ENCODE measurements around the gene TMEM260. TPM values are rescaled to one million over a fixed set of nuclear protein-coding genes. Genes with fewer than 3 reads are reported as not detected.

TMEM260 gene
- total RNA-seq, result 14.2 and 17.2 TPM in 2 replicates

DNA sequence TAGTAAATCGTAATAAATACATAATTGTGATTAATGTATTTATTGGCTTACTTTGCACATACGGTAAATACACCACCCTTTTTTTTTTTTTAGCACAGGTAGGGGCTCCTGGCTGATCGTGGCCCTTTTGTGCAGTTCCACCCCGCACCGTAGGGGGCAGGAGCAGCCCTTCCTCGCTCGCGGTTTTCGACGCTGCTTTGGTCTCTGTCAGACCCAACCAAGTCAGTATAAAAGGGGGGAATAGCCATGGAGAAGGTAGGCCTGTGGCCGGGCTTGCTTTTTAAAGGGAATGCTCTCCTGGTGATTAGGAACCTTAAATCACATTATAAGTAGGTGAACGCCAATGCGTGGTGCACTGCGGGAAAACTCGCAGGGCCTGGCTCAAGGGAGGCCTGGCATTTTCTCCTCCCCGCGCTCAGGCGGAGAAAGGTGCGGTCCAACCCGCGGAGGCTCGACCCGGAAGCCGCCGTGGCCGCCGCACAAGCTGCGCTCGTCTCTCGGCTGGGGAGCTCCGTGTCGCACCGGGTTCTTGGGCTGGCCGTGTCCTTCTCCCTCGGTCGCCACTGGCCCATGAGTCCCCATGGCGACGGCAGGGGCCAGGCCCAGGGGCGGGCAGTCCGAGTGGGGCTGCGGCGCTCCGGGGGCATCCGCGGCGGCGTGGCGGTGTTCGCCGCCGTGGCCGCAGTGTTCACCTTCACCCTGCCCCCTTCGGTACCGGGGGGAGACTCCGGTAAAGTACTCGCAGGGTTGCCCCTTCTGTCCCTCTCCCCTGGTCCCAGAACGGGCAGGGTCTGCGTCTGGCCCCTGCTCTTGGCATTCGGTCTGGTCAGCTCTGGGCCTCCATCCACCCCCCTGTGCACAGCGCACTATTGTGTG, at the start of gene TMEM260:
Gene TMEM260 (plus strand): TSS at position 454 of the 876 bp plus-strand sequence. CDS start 117 bp downstream, at position 571.
- intact Hi-C loops (cut with micrococcal nuclease), result loop anchor here (1.0 to 10.0 kb wide), 5 partner anchors 481 to 997 kb away; partner anchors contain the start of genes AP5M1, EXOC5, KTN1 and NAA30
- H3K4me3 Mint-ChIP-seq, result peak within 1 kb of the TSS; percentile 91
- peak; percentile 84 for DNase-seq (ENCODE audit: low spot score)
- peaks cover 32% of the 10 kb centered on the region for H3K4me1 Mint-ChIP-seq (ENCODE audit: low read depth)
- H3K36me3 Mint-ChIP-seq (ENCODE audit: low read depth), result peaks cover 2% of the 10 kb centered on the region
- H3K27ac Mint-ChIP-seq, result peak within 1 kb of the TSS; percentile 91
- no peaks in the 10 kb centered on the region for H3K9me3 Mint-ChIP-seq
- peaks cover under 1% of the 10 kb centered on the region for H3K27me3 Mint-ChIP-seq (ENCODE audit: insufficient read depth)

DNA sequence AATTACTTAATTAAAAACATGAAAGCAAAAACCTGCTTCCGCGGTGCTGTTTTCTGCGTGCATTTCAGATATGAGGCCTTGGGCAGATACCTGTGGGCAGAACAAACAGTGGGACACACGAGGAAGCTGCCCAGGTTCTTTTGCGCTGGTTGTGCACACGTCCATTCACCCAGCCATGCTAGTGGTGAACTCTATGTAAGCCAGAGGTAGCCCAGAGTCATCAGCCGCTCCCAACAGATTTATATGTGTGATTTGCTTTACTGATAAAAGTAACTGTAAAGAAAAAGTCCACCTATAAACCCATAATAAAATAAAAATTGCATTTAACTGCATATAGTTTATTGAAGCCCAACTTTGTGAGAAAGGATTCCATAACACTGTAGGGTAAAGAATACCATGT, 47.1 kb upstream of the TMEM260 start:
- DNase-seq (ENCODE audit: low spot score), result no peak
- H3K4me1 Mint-ChIP-seq (ENCODE audit: low read depth), result no peaks in the 10 kb centered on the region
- intact Hi-C loops (cut with micrococcal nuclease), result no loop called here
- H3K27me3 Mint-ChIP-seq (ENCODE audit: insufficient read depth), result peaks cover 6% of the 10 kb centered on the region
- H3K9me3 Mint-ChIP-seq, result no peaks in the 10 kb centered on the region
- H3K4me3 Mint-ChIP-seq, result no peak overlapping the region
- no peaks in the 10 kb centered on the region for H3K36me3 Mint-ChIP-seq (ENCODE audit: low read depth)
- H3K27ac Mint-ChIP-seq, result no peak overlapping the region

GRCh38 chr14:56534656-56535055, 44.9 kb upstream of the TMEM260 start:
- H3K36me3 Mint-ChIP-seq (ENCODE audit: low read depth), result no peaks in the 10 kb centered on the region
- H3K9me3 Mint-ChIP-seq, result no peaks in the 10 kb centered on the region
- intact Hi-C loops (cut with micrococcal nuclease), result no loop called here
- peaks cover 6% of the 10 kb centered on the region for H3K27me3 Mint-ChIP-seq (ENCODE audit: insufficient read depth)
- no peaks in the 10 kb centered on the region for H3K4me1 Mint-ChIP-seq (ENCODE audit: low read depth)
- H3K27ac Mint-ChIP-seq, result no peak overlapping the region
- no peak for DNase-seq (ENCODE audit: low spot score)
- no peak overlapping the region for H3K4me3 Mint-ChIP-seq

DNA sequence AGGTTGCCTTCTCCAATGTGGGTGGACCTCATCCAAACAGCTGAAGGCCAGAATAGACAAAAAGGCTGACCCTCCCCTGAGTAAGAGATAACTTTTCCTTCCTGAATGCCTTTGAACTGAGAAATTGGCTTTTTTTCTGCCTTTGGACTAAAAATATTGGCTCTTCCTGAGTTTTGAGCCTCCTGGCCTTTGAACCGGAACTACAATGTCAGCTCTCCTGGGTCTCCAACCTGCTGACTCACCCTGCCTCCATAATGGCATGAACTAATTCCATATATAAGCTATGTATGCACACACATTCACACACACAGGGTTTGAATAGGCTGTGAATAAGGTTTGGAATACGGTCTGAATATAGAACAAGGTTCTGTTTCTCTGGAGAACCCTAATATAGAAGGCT, 39.7 kb upstream of the TMEM260 start:
- no peak overlapping the region for H3K4me3 Mint-ChIP-seq
- H3K27me3 Mint-ChIP-seq (ENCODE audit: insufficient read depth), result peaks cover 6% of the 10 kb centered on the region
- H3K9me3 Mint-ChIP-seq, result no peaks in the 10 kb centered on the region
- no peak for DNase-seq (ENCODE audit: low spot score)
- no peaks in the 10 kb centered on the region for H3K36me3 Mint-ChIP-seq (ENCODE audit: low read depth)
- intact Hi-C loops (cut with micrococcal nuclease), result no loop called here
- no peak overlapping the region for H3K27ac Mint-ChIP-seq
- H3K4me1 Mint-ChIP-seq (ENCODE audit: low read depth), result no peaks in the 10 kb centered on the region

DNA sequence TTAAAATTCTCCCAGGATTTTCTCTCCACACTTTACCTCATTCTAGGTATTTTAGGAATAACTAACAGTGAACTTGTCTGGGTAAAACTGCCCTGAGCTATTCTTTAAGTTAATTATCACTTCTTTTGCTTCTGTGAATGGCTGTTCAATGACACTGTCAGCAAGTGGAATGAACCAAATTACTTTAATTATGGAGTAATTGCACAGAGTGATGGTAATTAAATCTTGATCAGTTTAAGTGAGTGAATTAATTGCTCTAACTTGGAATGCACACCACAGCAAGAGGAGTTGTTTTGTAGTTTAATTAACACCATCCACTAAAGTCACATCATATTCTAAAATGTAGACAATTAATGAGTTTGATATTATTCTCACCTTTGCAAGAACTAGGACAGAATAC, 36.2 kb upstream of the TMEM260 start:
- Mint-ChIP-seq H3K27me3 (ENCODE audit: insufficient read depth) (peaks cover 4% of the 10 kb centered on the region), H3K9me3 (no peaks in the 10 kb centered on the region), H3K4me3 (no peak overlapping the region), H3K36me3 (ENCODE audit: low read depth) (no peaks in the 10 kb centered on the region), H3K27ac (no peak overlapping the region), H3K4me1 (ENCODE audit: low read depth) (no peaks in the 10 kb centered on the region)
- intact Hi-C loops (cut with micrococcal nuclease), result no loop called here
- DNase-seq (ENCODE audit: low spot score), result no peak

DNA sequence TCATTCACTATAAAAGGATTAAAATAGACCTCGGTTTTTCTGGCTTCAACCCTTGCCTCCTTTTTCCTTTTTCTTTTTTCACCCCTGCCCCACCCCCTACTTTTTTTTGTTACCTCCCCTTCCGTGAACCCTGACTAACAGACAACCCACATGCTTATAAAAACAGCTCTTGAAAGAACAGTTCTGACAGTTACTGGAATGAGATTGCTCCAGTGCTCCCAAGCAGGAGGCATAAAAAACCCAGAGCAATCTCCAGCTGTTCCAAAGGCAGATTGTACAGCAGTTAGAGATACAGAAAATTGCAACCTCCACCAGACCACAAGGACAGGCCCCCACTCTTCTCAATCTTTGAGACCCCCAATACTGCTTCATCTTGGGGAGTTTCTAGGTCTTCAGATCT, 29.9 kb upstream of the TMEM260 start:
- Mint-ChIP-seq H3K27ac (no peak overlapping the region), H3K9me3 (no peaks in the 10 kb centered on the region), H3K27me3 (ENCODE audit: insufficient read depth) (peaks cover 16% of the 10 kb centered on the region), H3K4me3 (no peak overlapping the region), H3K4me1 (ENCODE audit: low read depth) (no peaks in the 10 kb centered on the region), H3K36me3 (ENCODE audit: low read depth) (no peaks in the 10 kb centered on the region)
- intact Hi-C loops (cut with micrococcal nuclease), result no loop called here
- DNase-seq (ENCODE audit: low spot score), result no peak

DNA sequence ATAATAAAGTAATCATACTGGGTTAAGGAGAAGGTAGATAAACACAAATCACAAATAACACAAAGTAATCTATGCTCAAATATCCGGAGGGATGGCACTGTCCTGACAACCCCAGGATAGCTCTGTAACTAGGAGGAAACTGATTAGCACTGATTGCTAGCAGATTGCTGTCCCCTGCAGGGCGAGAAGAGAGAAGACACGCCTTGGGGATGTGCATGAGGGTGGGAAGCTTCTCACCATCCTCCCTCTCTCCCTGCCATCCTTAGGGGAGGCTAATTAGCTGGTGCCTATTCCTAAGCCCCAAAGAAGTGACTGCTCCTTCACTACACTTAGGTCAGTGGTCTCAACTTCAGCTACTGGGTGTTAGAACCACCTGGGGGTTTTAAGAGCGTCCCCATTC, 27.0 kb upstream of the TMEM260 start:
- no peak overlapping the region for H3K4me3 Mint-ChIP-seq
- no peaks in the 10 kb centered on the region for H3K4me1 Mint-ChIP-seq (ENCODE audit: low read depth)
- H3K9me3 Mint-ChIP-seq, result no peaks in the 10 kb centered on the region
- H3K36me3 Mint-ChIP-seq (ENCODE audit: low read depth), result no peaks in the 10 kb centered on the region
- peaks cover 21% of the 10 kb centered on the region for H3K27me3 Mint-ChIP-seq (ENCODE audit: insufficient read depth)
- DNase-seq (ENCODE audit: low spot score), result no peak
- H3K27ac Mint-ChIP-seq, result no peak overlapping the region
- intact Hi-C loops (cut with micrococcal nuclease), result no loop called here

DNA sequence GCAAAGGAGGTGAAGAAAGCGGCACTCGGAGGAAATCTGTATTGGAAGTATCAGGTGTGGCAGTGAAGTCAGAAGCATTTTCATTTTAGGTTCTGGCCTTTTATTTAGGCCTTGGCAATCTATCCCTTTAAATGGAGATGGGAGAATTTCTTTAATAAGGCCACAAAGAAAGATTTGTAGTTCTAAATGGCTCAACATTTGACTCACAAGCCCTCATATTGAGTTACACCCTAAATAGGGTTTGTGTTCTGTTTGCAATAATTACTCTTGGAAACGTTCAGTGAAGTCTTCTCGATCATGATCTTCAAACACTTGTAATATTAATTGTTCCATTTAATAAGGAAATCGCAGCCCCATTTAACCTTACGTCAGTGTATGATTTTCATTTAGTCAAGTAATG, 25.3 kb upstream of the TMEM260 start:
- no peak overlapping the region for H3K27ac Mint-ChIP-seq
- H3K36me3 Mint-ChIP-seq (ENCODE audit: low read depth), result no peaks in the 10 kb centered on the region
- no peaks in the 10 kb centered on the region for H3K4me1 Mint-ChIP-seq (ENCODE audit: low read depth)
- no peaks in the 10 kb centered on the region for H3K9me3 Mint-ChIP-seq
- DNase-seq (ENCODE audit: low spot score), result no peak
- peaks cover 23% of the 10 kb centered on the region for H3K27me3 Mint-ChIP-seq (ENCODE audit: insufficient read depth)
- no peak overlapping the region for H3K4me3 Mint-ChIP-seq
- intact Hi-C loops (cut with micrococcal nuclease), result no loop called here

DNA sequence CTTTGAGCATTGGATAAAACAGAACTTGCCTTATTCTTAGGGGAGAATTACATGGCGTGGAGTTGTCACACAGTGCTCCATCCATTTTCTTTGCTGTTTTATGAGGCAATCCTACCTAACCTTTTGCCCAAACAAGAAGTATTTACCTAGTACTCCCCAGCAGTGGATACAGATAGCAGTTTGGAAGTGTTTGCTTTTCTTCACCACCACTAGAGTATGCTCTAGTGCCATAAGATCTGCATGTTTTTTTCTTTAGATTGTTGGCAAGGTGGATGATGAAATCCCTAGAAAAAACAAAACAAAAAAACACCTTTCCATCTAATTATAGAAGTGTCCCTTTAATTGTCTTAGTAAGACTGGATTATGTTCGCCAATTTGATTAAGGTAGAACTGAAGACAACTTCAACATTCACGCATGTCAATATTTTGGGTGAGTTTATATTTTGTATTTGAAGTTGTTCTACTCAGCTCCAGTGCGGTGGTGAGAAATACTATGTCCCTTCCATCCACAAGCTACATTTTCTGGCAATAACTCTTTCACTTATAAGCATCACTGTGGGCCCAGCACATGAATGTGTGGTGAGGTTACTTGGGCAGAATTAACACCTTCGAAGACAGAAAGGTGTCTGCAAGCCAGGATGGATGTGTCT, 23.6 kb upstream of the TMEM260 start:
- H3K36me3 Mint-ChIP-seq (ENCODE audit: low read depth), result no peaks in the 10 kb centered on the region
- no peak overlapping the region for H3K27ac Mint-ChIP-seq
- peaks cover 15% of the 10 kb centered on the region for H3K27me3 Mint-ChIP-seq (ENCODE audit: insufficient read depth)
- DNase-seq (ENCODE audit: low spot score), result no peak
- H3K4me3 Mint-ChIP-seq, result no peak overlapping the region
- H3K9me3 Mint-ChIP-seq, result no peaks in the 10 kb centered on the region
- no peaks in the 10 kb centered on the region for H3K4me1 Mint-ChIP-seq (ENCODE audit: low read depth)
- intact Hi-C loops (cut with micrococcal nuclease), result loop anchor here (5.0 kb wide), 1 partner anchor 761 kb away; no protein-coding TSS in a partner anchor

DNA sequence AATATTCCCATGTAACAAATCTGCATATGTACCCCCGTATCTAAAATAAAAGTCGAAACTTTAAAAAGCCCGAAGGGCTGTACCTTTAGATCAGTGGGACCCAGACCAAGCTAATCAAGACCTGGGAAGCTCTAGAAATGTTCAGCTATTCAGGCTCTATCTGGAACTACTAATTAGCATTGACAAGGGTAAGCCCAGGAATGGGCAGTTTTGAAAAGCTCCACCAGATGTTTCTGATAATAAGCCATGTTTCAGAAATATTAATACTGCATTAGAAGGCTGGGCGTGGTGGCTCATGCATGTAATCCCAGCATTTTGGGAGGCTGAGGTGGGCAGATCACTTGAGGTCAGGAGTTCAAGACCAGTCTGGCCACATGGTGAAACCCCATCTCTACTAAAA, 20.4 kb upstream of the TMEM260 start:
- DNase-seq (ENCODE audit: low spot score), result no peak
- H3K36me3 Mint-ChIP-seq (ENCODE audit: low read depth), result no peaks in the 10 kb centered on the region
- intact Hi-C loops (cut with micrococcal nuclease), result loop anchor here (5.0 kb wide), 1 partner anchor 758 kb away; no protein-coding TSS in a partner anchor
- H3K4me3 Mint-ChIP-seq, result no peak overlapping the region
- H3K27ac Mint-ChIP-seq, result no peak overlapping the region
- H3K27me3 Mint-ChIP-seq (ENCODE audit: insufficient read depth), result peaks cover 10% of the 10 kb centered on the region
- H3K4me1 Mint-ChIP-seq (ENCODE audit: low read depth), result no peaks in the 10 kb centered on the region
- no peaks in the 10 kb centered on the region for H3K9me3 Mint-ChIP-seq

DNA sequence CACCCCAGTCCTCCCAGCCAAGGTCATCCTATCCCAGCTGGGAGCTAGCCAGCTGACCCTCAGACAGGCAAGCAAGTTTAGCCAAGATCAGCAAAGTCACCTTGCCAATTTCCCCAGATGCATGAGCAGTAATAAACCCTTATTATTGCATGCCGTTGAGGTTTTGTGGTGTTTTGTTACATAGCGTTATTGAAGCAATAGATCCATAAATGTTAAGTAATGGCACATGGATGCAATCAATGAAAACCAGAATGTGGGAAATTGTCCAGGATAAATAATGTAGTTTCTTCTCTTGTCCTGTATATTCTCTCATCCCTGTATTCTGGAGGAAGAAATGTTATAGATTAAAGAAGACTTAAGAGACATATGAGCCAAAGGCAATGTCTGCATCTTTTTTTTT, 18.0 kb upstream of the TMEM260 start:
- DNase-seq (ENCODE audit: low spot score), result no peak
- H3K27ac Mint-ChIP-seq, result no peak overlapping the region
- H3K36me3 Mint-ChIP-seq (ENCODE audit: low read depth), result no peaks in the 10 kb centered on the region
- no peaks in the 10 kb centered on the region for H3K9me3 Mint-ChIP-seq
- peaks cover 7% of the 10 kb centered on the region for H3K27me3 Mint-ChIP-seq (ENCODE audit: insufficient read depth)
- no peak overlapping the region for H3K4me3 Mint-ChIP-seq
- H3K4me1 Mint-ChIP-seq (ENCODE audit: low read depth), result no peaks in the 10 kb centered on the region
- intact Hi-C loops (cut with micrococcal nuclease), result no loop called here

DNA sequence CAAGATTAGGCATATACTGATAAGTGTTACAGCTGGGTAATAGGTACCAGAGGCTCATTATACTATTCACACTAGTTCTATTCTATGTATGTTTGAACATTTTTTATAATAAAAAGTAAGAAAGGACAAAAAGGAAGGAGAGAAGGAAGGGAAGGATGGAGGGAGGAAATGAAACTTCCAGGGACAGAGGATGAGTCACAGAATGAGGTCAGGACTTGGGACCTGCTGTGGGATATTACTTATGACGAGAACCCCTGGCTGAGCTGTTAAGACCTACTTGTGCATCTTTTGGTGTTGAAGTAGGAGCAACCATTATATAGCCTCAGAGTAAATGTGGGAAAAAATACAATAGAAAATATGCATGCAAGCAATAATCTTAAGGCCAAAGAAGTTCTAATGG, 16.7 kb upstream of the TMEM260 start:
- no peaks in the 10 kb centered on the region for H3K36me3 Mint-ChIP-seq (ENCODE audit: low read depth)
- no peak for DNase-seq (ENCODE audit: low spot score)
- H3K27me3 Mint-ChIP-seq (ENCODE audit: insufficient read depth), result peaks cover 4% of the 10 kb centered on the region
- H3K9me3 Mint-ChIP-seq, result no peaks in the 10 kb centered on the region
- H3K4me1 Mint-ChIP-seq (ENCODE audit: low read depth), result no peaks in the 10 kb centered on the region
- H3K27ac Mint-ChIP-seq, result no peak overlapping the region
- intact Hi-C loops (cut with micrococcal nuclease), result no loop called here
- H3K4me3 Mint-ChIP-seq, result no peak overlapping the region

DNA sequence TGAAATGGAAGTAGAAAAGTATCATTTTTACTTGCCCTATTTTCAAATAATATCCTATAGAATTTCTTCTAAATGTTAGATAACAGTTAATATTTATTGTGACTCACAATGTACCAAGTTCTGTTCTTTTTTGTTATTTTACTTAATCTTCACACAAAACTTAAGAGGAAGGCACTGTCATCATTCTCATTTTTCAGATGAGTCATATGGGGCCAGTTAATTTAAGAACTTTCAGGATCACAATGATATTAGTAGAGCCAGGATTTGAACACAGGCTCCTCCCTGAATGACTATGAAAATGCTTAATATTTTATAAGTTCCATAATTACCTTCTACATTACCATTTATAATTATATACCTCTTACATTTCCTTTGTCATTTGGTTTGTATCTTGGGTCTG, 10.4 kb upstream of the TMEM260 start:
- Mint-ChIP-seq H3K4me1 (ENCODE audit: low read depth) (no peaks in the 10 kb centered on the region), H3K27me3 (ENCODE audit: insufficient read depth) (peaks cover 9% of the 10 kb centered on the region), H3K27ac (no peak overlapping the region), H3K36me3 (ENCODE audit: low read depth) (no peaks in the 10 kb centered on the region), H3K9me3 (no peaks in the 10 kb centered on the region), H3K4me3 (no peak overlapping the region)
- intact Hi-C loops (cut with micrococcal nuclease), result no loop called here
- DNase-seq (ENCODE audit: low spot score), result no peak

All from activated T-helper 1 cell treated with anti-CD3 and anti-CD28 coated beads, Interleukin-12 subunit alpha, Interleukin-12 subunit beta, Interleukin-2, Interleukin-4 antibody, amounts not matched to agents 30 ng/mL and 10 ng/mL and 1 ng/mL, durations not matched to agents 14 hours and 24 hours and 36 hours (primary cell).